ENCODE data around the gene SPPL2B. TPM values are rescaled to one million over a fixed set of nuclear protein-coding genes. Genes with fewer than 3 reads are reported as not detected.
"Not testable (repeated sequence)": the region's sequence is repeated elsewhere in the genome, so short reads cannot be mapped to it uniquely, and the experiment has no call there.

SPPL2B gene
- total RNA-seq, 1 donor from 2014 or later, result 11.0 TPM

DNA sequence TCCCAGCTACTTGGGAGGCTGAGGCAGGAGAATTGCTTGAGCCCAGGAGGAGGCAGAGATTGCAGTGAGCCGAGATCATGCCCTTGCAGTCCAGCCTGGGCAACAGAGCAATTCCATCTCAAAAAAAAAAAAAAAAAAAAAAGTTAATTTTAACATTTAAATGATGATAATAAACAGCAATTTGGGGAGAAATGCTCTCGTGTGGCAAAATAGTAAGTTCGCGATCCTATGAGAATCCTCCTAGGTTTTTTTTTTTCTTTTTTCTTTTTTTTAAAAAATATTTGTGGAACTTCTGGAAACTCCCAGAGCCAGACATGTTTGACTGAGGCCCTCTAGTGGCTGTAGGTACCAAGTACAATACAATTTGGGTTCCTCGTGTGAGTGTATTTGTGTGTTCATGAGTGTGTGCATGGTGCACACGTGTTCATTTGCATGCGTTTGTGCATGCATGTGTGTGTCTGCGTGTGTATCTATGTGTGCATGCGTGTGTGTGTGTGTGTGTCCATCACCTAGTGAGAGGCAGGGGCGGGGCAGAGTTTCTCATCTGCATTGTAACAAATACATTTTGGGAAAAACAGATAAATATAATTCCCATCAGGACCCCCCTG, 62.7 kb downstream of the SPPL2B start:
- Histone ChIP-seq H3K27ac (ENCODE audit: low read depth, low read length) (no peak overlapping the region), H3K9me3 (ENCODE audit: control insufficient read depth in 3 of 3, low read length in 3 of 3) (no peaks in the 10 kb centered on the region), H3K4me1 (ENCODE audit: control insufficient read depth in 3 of 3, insufficient read depth in 3 of 3, low read length in 3 of 3) (peaks cover 0 to 5% (median 0%) of the 10 kb centered on the region in 3 donors), H3K9ac (ENCODE audit: low read depth in 1 of 3, low read length in 3 of 3) (no peak overlapping the region), H3K4me3 (ENCODE audit: low read length in 3 of 3) (no peak overlapping the region), H3K36me3 (ENCODE audit: control insufficient read depth in 3 of 3, insufficient read depth in 3 of 3, low read length in 3 of 3) (no peaks in the 10 kb centered on the region), H3K27me3 (ENCODE audit: control insufficient read depth in 3 of 3, insufficient read depth in 3 of 3, low read length in 3 of 3) (peaks cover 8 to 20% (median 9%) of the 10 kb centered on the region in 3 donors)

DNA sequence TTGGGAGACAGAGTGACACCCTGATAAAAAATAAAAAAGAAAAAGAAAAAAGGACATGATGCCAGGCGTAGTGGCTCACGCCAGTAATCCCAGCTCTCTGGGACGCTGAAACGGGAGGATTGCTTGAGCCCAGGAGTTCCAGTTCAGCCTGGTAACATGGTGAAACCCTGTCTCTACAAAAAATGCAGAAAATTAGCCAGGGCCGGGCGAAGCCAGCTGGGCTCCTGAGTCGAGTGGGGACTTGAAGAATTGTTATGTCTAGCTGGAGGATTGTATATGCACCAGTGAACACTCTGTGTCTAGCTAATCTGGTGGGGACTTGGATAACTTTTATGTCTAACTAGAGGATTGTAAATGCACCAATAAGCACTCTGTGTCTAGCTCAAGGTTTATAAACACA, 63.9 kb downstream of the SPPL2B start:
- Histone ChIP-seq H3K27me3 (ENCODE audit: control insufficient read depth in 3 of 3, insufficient read depth in 3 of 3, low read length in 3 of 3) (peaks cover 8 to 23% (median 10%) of the 10 kb centered on the region in 3 donors), H3K36me3 (ENCODE audit: control insufficient read depth in 3 of 3, insufficient read depth in 3 of 3, low read length in 3 of 3) (no peaks in the 10 kb centered on the region), H3K27ac (ENCODE audit: low read depth, low read length) (no peak overlapping the region), H3K9me3 (ENCODE audit: control insufficient read depth in 3 of 3, low read length in 3 of 3) (no peaks in the 10 kb centered on the region), H3K9ac (ENCODE audit: low read depth in 1 of 3, low read length in 3 of 3) (no peak overlapping the region), H3K4me1 (ENCODE audit: control insufficient read depth in 3 of 3, insufficient read depth in 3 of 3, low read length in 3 of 3) (peaks cover 0 to 5% (median 0%) of the 10 kb centered on the region in 3 donors), H3K4me3 (ENCODE audit: low read length in 3 of 3) (no peak overlapping the region)

DNA sequence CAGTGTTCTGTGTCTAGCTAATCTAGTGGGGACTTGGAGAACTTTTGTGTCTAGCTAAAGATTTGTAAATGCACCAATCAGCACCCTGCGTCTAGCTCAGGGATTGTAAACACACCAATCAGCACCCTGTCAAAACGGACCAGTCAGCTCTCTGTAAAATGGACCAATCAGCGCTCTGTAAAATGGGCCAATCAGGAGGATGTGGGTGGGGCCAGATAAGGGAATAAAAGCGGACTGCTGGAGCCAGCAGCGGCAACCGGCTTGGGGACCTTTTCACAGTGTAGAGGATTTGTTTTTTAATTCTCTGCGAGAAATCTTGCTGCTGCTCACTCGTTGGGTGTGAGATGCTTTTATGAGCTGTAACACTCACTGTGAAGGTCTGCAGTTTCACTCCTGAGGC, 64.4 kb downstream of the SPPL2B start:
- H3K36me3 ChIP-seq (ENCODE audit: control insufficient read depth in 3 of 3, insufficient read depth in 3 of 3, low read length in 3 of 3); H3K9ac ChIP-seq (ENCODE audit: low read depth in 1 of 3, low read length in 3 of 3); H3K9me3 ChIP-seq (ENCODE audit: control insufficient read depth in 3 of 3, low read length in 3 of 3); H3K4me1 ChIP-seq (ENCODE audit: control insufficient read depth in 3 of 3, insufficient read depth in 3 of 3, low read length in 3 of 3); H3K4me3 ChIP-seq (ENCODE audit: low read length in 3 of 3); H3K27ac ChIP-seq (ENCODE audit: low read depth, low read length): not testable (repeated sequence)
- peaks cover 3 to 18% (median 10%) of the 10 kb centered on the region in 3 donors for H3K27me3 ChIP-seq (ENCODE audit: control insufficient read depth in 3 of 3, insufficient read depth in 3 of 3, low read length in 3 of 3)

DNA sequence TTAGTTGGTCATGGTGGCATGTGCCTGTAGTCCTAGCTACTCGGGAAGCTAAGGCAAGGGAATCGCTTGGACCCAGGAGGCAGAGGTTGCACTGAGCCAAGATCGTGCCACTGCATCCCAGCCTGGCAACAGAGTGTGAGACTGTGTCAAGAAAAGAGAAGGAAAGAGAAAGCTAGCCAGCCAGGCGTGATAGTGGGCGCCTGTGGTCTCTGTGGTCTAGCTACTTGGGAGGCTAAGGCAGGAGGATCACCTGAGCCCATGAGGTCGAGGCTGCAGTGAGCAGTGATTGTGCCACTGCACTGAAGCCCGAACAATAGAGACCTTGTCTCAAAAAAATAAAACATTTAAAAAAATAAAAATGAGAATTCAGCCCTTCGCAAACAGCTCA, 65.6 kb downstream of the SPPL2B start:
- Histone ChIP-seq H3K4me3 (ENCODE audit: low read length in 3 of 3) (no peak overlapping the region), H3K9ac (ENCODE audit: low read depth in 1 of 3, low read length in 3 of 3) (no peak overlapping the region), H3K27me3 (ENCODE audit: control insufficient read depth in 3 of 3, insufficient read depth in 3 of 3, low read length in 3 of 3) (peaks cover 3 to 17% (median 10%) of the 10 kb centered on the region in 3 donors), H3K36me3 (ENCODE audit: control insufficient read depth in 3 of 3, insufficient read depth in 3 of 3, low read length in 3 of 3) (no peaks in the 10 kb centered on the region), H3K9me3 (ENCODE audit: control insufficient read depth in 3 of 3, low read length in 3 of 3) (no peaks in the 10 kb centered on the region), H3K27ac (ENCODE audit: low read depth, low read length) (no peak overlapping the region), H3K4me1 (ENCODE audit: control insufficient read depth in 3 of 3, insufficient read depth in 3 of 3, low read length in 3 of 3) (peaks cover 0 to 5% (median 0%) of the 10 kb centered on the region in 3 donors)

DNA sequence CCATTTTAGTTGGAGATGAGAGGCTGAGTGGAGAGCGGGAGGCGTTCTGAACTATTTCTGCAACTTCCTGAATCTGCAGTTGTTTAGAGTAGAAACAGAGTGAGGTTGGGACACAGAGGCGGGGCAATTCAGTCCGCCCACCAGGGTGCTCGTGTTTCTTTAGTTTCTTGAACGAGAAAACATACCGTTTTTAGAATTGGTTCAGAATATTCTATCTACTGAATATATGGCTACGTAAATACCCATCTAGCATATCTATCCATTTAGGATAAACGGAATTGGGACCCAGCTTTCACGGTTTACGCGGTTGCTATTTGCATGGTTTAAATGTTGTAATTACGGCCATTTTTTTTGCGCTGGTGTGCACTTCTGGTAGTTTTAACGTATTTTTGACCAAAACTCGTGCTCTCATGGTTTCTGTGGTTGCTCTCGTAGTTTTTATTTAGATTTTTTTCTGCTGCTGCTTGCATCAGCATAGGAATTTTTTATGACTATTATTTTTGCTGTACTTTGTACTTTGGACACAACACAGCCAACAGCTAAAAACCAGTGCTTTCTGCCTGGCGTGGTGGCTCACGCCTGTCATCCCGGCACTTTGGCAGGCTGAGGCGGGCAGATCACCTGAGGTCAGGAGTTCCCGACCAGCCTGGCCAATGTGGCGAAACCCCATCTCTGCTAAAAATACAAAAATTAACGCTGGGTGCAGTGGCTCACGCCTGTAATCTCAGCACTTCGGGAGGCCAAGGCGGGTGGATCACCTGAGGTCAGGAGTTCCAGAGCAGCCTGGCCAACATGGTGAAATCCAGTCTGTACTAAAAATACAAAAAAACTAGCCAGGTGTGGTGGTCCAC, 66.2 kb downstream of the SPPL2B start:
- Histone ChIP-seq H3K36me3 (ENCODE audit: control insufficient read depth in 3 of 3, insufficient read depth in 3 of 3, low read length in 3 of 3) (no peaks in the 10 kb centered on the region), H3K9ac (ENCODE audit: low read depth in 1 of 3, low read length in 3 of 3) (no peak overlapping the region), H3K9me3 (ENCODE audit: control insufficient read depth in 3 of 3, low read length in 3 of 3) (no peaks in the 10 kb centered on the region), H3K27me3 (ENCODE audit: control insufficient read depth in 3 of 3, insufficient read depth in 3 of 3, low read length in 3 of 3) (peaks cover 3 to 15% (median 7%) of the 10 kb centered on the region in 3 donors), H3K27ac (ENCODE audit: low read depth, low read length) (no peak overlapping the region), H3K4me3 (ENCODE audit: low read length in 3 of 3) (peak overlapping the region in 1 of 3 donors; percentile 23), H3K4me1 (ENCODE audit: control insufficient read depth in 3 of 3, insufficient read depth in 3 of 3, low read length in 3 of 3) (peaks cover 0 to 5% (median 0%) of the 10 kb centered on the region in 3 donors)

DNA sequence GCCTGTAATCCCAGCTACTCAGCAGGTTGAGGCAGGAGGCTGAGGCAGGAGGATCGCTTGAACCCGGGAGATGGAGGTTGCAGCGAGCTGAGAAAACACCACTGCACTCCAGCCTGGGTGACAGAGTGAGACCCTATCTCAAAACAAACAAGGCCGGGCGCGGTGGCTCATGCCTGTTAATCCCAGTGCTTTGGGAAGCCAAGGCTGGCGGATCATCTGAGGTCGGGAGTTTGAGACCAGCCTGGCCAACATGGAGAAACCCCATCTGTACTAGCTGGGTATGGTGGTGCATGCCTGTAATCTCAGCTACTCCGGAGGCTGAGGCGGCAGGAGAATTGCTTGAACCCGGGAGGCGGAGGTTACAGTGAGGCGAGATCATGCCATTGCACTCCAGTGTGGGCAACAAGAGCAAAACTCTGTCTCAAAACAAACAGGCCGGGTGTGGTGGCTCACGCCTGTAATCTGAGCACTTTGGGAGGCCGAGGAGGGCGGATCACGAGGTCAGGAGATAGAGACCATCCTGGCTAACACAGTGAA, 66.9 kb downstream of the SPPL2B start:
- H3K4me3 ChIP-seq (ENCODE audit: low read length in 3 of 3); H3K9ac ChIP-seq (ENCODE audit: low read depth in 1 of 3, low read length in 3 of 3); H3K27ac ChIP-seq (ENCODE audit: low read depth, low read length); H3K36me3 ChIP-seq (ENCODE audit: control insufficient read depth in 3 of 3, insufficient read depth in 3 of 3, low read length in 3 of 3); H3K9me3 ChIP-seq (ENCODE audit: control insufficient read depth in 3 of 3, low read length in 3 of 3); H3K4me1 ChIP-seq (ENCODE audit: control insufficient read depth in 3 of 3, insufficient read depth in 3 of 3, low read length in 3 of 3): not testable (repeated sequence)
- H3K27me3 ChIP-seq (ENCODE audit: control insufficient read depth in 3 of 3, insufficient read depth in 3 of 3, low read length in 3 of 3), result peaks cover 3 to 13% (median 5%) of the 10 kb centered on the region in 3 donors

DNA sequence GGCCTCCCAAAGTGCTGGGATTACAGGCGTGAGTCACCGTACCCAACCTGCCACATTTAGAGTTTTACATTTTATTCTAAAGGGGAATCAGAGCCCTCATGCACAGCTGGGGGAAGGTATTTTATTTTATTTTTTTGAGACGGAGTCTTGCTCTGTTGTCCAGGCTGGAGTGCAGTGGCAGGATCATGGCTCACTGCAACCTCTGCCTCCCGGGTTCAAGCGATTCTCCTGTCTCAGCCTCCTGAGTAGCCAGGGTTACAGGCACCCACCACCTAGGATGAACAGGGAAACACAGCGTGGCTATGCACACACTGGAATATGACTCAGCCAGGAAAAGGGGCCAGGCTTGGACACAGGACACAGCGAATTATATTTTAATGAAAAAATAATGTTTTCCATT, 68.7 kb downstream of the SPPL2B start:
- H3K36me3 ChIP-seq (ENCODE audit: control insufficient read depth in 3 of 3, insufficient read depth in 3 of 3, low read length in 3 of 3); H3K4me3 ChIP-seq (ENCODE audit: low read length in 3 of 3): not testable (repeated sequence)

DNA sequence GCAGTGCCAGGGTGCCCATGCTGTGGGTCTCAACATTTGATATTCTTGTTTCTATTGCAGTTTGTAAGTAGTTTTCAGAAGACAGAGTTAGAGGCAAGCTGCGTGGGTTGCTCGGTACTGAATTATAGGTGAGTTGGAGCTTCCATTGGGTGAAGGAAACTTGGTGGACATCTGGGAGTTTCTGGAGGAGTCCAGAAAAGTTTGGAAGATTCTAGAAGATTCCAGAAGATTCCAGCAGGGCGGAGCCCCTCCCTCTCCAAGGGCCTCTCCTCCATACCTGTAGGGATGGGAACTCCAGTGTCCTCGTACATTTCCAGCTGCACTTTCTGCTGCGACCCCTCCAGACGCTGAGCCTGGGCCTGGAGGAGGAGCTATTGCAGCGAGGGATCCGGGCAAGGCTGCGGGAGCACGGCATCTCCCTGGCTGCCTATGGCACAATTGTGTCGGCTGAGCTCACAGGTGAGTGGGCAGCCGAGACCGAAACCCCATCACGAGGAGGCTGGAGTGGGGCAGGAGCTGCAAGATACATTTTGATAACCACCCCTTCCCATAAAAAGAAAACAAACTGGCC, 70.3 kb downstream of the SPPL2B start:
- H3K4me3 ChIP-seq (ENCODE audit: low read length in 3 of 3), result no peak overlapping the region

More for the DNA sequence above, 68.7 kb downstream of the SPPL2B start:
- not testable (repeated sequence) for H3K27ac ChIP-seq (ENCODE audit: low read depth, low read length); H3K9me3 ChIP-seq (ENCODE audit: control insufficient read depth in 3 of 3, low read length in 3 of 3); H3K4me1 ChIP-seq (ENCODE audit: control insufficient read depth in 3 of 3, insufficient read depth in 3 of 3, low read length in 3 of 3); H3K9ac ChIP-seq (ENCODE audit: low read depth in 1 of 3, low read length in 3 of 3)
- peaks cover 3 to 13% (median 5%) of the 10 kb centered on the region in 3 donors for H3K27me3 ChIP-seq (ENCODE audit: control insufficient read depth in 3 of 3, insufficient read depth in 3 of 3, low read length in 3 of 3)

DNA sequence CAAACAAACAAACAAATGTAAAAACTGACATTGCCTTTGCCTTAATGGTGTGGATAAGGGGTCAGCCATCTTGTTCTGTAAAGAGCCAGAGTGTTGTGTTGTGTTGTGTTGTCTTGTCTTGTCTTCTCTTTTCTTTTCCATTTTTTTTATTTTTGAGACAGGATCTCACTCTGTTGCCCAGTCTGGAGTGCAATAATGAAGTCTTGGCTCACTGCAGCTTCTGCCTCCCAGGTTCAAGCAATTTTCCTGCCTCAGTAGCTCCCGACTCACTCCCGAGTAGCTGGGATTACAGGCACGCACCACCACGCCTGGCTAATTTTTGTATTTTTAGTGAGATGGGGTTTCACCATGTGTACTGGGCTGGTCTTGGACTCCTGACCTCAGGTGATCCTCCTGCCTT, 71.1 kb downstream of the SPPL2B start:
- peaks cover 0 to 5% (median 0%) of the 10 kb centered on the region in 3 donors for H3K4me1 ChIP-seq (ENCODE audit: control insufficient read depth in 3 of 3, insufficient read depth in 3 of 3, low read length in 3 of 3)
- H3K9ac ChIP-seq (ENCODE audit: low read depth in 1 of 3, low read length in 3 of 3), result no peak overlapping the region
- H3K36me3 ChIP-seq (ENCODE audit: control insufficient read depth in 3 of 3, insufficient read depth in 3 of 3, low read length in 3 of 3), result no peaks in the 10 kb centered on the region
- no peak overlapping the region for H3K4me3 ChIP-seq (ENCODE audit: low read length in 3 of 3)
- peaks cover 3 to 11% (median 5%) of the 10 kb centered on the region in 3 donors for H3K27me3 ChIP-seq (ENCODE audit: control insufficient read depth in 3 of 3, insufficient read depth in 3 of 3, low read length in 3 of 3)
- no peaks in the 10 kb centered on the region for H3K9me3 ChIP-seq (ENCODE audit: control insufficient read depth in 3 of 3, low read length in 3 of 3)
- no peak overlapping the region for H3K27ac ChIP-seq (ENCODE audit: low read depth, low read length)

More for the DNA sequence above, 70.3 kb downstream of the SPPL2B start:
- Histone ChIP-seq H3K9me3 (ENCODE audit: control insufficient read depth in 3 of 3, low read length in 3 of 3) (no peaks in the 10 kb centered on the region), H3K9ac (ENCODE audit: low read depth in 1 of 3, low read length in 3 of 3) (no peak overlapping the region), H3K27ac (ENCODE audit: low read depth, low read length) (no peak overlapping the region), H3K4me1 (ENCODE audit: control insufficient read depth in 3 of 3, insufficient read depth in 3 of 3, low read length in 3 of 3) (peaks cover 0 to 5% (median 0%) of the 10 kb centered on the region in 3 donors), H3K27me3 (ENCODE audit: control insufficient read depth in 3 of 3, insufficient read depth in 3 of 3, low read length in 3 of 3) (peaks cover 3 to 13% (median 5%) of the 10 kb centered on the region in 3 donors), H3K36me3 (ENCODE audit: control insufficient read depth in 3 of 3, insufficient read depth in 3 of 3, low read length in 3 of 3) (no peaks in the 10 kb centered on the region)
